Progenitor cell of endocrine pancreas (in vitro differentiated cells): ENCODE measurements around the gene TTLL11. TPM values are rescaled to one million over a fixed set of nuclear protein-coding genes. Genes with fewer than 3 reads are reported as not detected.

Experiments used
- DNase-seq: peaks from one replicate; pipeline ENCODE4 v3.0.0; 2021; ENCODE audit warnings: low spot score; ENCODE audit not compliant: unreplicated experiment
- H3K27ac Mint-ChIP-seq: 2 replicates; pipeline ENCODE4 v1.8.0; 2021; ENCODE audit warnings: mild to moderate bottlenecking, moderate library complexity, mixed read lengths
- H3K27me3 Mint-ChIP-seq: 2 replicates; pipeline ENCODE4 v1.8.0; 2021; ENCODE audit warnings: mixed read lengths
- H3K36me3 Mint-ChIP-seq: 2 replicates; pipeline ENCODE4 v1.8.0; 2022; ENCODE audit warnings: mixed read lengths; ENCODE audit not compliant: insufficient read depth
- H3K4me1 Mint-ChIP-seq: 2 replicates; pipeline ENCODE4 v1.8.0; 2021; ENCODE audit warnings: low read depth, mixed read lengths
- H3K4me3 Mint-ChIP-seq: 2 replicates; pipeline ENCODE4 v1.8.0; 2021; ENCODE audit warnings: low read depth, mild to moderate bottlenecking, moderate library complexity, mixed read lengths
- H3K9me3 Mint-ChIP-seq: 2 replicates; pipeline ENCODE4 v1.8.0; 2021; ENCODE audit warnings: low read depth, mixed read lengths
- total RNA-seq: library from RNA; stranded (reverse); gene quantifications from 2 replicates; pipeline ENCODE4 v1.2.1, GENCODE V29; 2021
- TF ChIP-seq, protein P1 (sequence below): fragments of 200-600 bp; sonication (generic); IDR thresholded peaks from one replicate; pipeline ENCODE4 v1.5.0; 2021; ENCODE audit warnings: antibody characterized with exemption, mild to moderate bottlenecking; ENCODE audit not compliant: unreplicated experiment

The TTLL11 gene
- total RNA-seq, 1 donor from 2014 or later = 5.3 TPM

DNA sequence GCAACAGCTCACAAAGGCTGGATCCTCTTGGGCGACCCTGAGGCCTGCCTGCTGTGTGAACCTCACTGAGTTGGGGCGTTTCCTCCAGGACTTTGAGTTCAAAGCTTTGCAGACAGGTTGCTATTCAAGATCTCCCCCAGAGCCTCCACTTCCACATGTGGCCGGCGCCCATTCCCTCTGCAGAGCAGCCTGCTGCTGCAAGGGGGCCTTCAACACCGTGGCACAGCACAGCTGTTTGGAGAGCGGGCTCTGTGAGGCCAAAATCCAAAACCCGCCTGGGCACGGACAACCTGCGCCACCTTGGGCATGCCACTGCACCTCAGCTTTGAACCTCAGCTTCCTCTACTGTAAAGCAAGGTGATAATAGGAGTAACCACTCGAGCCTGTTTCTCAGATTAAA lies 281.4 kb downstream of the TTLL11 start:
- DNase-seq = no peak
- Mint-ChIP-seq H3K4me1 (peaks cover 15% of the 10 kb centered on the region), H3K27ac (no peak overlapping the region), H3K4me3 (no peak overlapping the region), H3K36me3 (no peaks in the 10 kb centered on the region), H3K9me3 (no peaks in the 10 kb centered on the region), H3K27me3 (peaks cover 6% of the 10 kb centered on the region)
- TF ChIP-seq, protein P1, sequence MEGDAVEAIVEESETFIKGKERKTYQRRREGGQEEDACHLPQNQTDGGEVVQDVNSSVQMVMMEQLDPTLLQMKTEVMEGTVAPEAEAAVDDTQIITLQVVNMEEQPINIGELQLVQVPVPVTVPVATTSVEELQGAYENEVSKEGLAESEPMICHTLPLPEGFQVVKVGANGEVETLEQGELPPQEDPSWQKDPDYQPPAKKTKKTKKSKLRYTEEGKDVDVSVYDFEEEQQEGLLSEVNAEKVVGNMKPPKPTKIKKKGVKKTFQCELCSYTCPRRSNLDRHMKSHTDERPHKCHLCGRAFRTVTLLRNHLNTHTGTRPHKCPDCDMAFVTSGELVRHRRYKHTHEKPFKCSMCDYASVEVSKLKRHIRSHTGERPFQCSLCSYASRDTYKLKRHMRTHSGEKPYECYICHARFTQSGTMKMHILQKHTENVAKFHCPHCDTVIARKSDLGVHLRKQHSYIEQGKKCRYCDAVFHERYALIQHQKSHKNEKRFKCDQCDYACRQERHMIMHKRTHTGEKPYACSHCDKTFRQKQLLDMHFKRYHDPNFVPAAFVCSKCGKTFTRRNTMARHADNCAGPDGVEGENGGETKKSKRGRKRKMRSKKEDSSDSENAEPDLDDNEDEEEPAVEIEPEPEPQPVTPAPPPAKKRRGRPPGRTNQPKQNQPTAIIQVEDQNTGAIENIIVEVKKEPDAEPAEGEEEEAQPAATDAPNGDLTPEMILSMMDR = no peak

DNA sequence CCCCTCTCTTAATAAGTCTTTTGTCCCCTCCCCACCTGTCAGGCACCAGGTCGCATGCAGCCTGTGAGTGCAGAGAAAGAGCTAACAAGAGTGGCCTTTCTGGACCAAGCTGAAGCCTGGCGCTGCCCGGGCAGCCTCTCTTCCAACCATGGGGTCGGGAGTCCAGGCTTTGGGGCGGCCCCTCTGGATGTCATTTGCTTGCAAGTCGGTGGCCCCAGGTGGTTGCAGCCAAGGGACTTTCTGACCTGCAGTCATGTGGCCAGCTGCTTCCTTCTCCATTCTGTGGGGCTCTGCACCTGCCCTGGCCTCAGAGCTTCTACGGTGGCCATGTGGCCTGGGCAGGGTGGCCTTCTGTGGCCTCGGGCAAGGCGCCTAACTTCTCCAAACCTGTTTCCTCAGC lies 282.0 kb downstream of the TTLL11 start:
- DNase-seq = no peak
- H3K27ac Mint-ChIP-seq = no peak overlapping the region
- no peak overlapping the region for H3K4me3 Mint-ChIP-seq
- peaks cover 15% of the 10 kb centered on the region for H3K4me1 Mint-ChIP-seq
- H3K9me3 Mint-ChIP-seq = no peaks in the 10 kb centered on the region
- TF ChIP-seq, protein P1 = no peak
- H3K27me3 Mint-ChIP-seq = peaks cover 3% of the 10 kb centered on the region
- H3K36me3 Mint-ChIP-seq = no peaks in the 10 kb centered on the region

DNA sequence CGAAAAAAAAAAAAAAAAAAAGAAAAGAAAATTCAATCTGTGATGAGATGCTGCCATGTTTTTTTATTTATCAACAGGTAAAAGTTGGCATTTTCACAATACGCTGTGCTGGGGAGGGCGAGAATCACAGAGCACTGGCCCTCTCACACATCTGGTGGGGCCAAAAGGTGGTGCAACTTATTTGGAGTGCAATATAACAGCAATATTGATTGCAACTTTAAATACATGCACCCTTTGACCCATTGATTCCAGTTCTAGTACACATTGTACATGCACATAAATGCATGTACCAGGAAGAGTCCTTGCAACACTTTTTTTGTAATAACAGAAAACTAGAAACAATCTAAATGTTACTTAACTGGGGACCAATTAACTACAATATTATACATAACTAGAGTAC lies 282.6 kb downstream of the TTLL11 start:
- Mint-ChIP-seq H3K4me3 (no peak overlapping the region), H3K27ac (no peak overlapping the region), H3K4me1 (peaks cover 10% of the 10 kb centered on the region), H3K36me3 (no peaks in the 10 kb centered on the region), H3K9me3 (no peaks in the 10 kb centered on the region), H3K27me3 (peaks cover 3% of the 10 kb centered on the region)
- no peak for DNase-seq
- TF ChIP-seq, protein P1 = no peak

DNA sequence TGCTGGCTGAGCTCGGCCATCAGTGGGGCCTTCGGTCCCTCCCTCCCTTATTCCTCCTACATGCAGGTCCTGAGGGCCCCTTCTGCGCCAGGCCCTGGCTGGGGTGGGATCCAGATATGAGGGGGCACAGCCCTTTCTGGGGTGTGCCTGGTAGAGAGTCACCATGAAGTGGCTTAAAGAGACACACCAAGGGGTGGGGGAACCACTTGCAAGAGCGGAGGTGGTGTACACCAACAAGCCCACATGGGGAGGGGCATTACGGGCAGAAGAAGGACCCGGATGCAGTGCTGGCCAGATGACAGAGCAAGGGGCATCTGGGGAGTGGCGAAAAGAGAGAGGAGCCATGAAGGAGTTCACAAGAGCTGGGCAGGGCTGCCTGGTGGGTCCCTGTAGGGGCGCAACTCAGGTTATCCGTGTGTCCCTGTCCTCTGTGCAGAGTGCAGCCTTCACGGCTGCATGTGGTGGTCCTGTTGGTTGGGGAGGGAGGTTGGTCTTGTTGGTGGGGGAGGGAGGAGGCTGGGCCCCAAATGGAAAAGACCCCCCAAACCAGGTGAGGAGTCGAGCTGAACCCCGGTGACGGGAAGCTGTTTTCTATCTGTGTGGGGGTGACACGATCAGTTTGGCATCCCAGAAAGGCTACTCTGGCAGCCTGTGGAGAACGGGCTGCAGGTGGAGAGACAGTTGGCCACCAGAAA lies 283.6 kb downstream of the TTLL11 start:
- Mint-ChIP-seq H3K36me3 (no peaks in the 10 kb centered on the region), H3K4me3 (no peak overlapping the region), H3K27ac (no peak overlapping the region), H3K9me3 (peaks cover 7% of the 10 kb centered on the region), H3K4me1 (peaks cover under 1% of the 10 kb centered on the region), H3K27me3 (peaks cover 3% of the 10 kb centered on the region)
- DNase-seq = no peak
- TF ChIP-seq, protein P1 = no peak

DNA sequence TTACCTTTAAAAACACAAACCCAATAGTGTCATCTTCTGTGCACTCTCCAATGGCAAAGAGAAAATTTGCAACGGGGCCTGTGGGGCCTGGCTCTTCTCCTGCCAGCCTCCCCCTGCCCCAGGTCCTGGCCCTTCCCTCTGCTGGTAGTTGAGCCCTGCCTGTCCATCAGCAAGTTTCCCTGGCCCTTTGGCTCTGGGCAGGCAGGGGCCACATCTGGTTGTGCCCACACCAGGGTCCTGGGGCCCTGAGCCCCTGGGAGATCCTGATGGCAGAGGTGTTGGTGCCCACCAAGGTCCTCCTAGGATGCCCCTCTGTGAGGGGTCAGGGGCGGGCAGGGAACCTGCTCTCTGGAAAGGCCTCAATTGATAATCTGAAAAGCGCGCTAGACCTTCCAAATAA lies 284.3 kb downstream of the TTLL11 start:
- TF ChIP-seq, protein P1 = no peak
- Mint-ChIP-seq H3K4me1 (no peaks in the 10 kb centered on the region), H3K27ac (no peak overlapping the region), H3K27me3 (peaks cover 3% of the 10 kb centered on the region), H3K4me3 (no peak overlapping the region), H3K9me3 (peaks cover 13% of the 10 kb centered on the region), H3K36me3 (no peaks in the 10 kb centered on the region)
- no peak for DNase-seq
